GM12892 (cell line): ENCODE results near the gene CFLAR.
"Not testable (repeated sequence)": the region's sequence is repeated elsewhere in the genome, so short reads cannot be mapped to it uniquely, and the experiment has no call there.

Experiments used
- DNase-seq: peaks from one replicate; pipeline ENCODE4 v3.0.0; 2011; ENCODE audit not compliant: insufficient read length
- FAIRE-seq: peaks from 2 replicates; lab custom pipeline; 2011; peaks lifted over from hg19 to GRCh38; lab: Jason Lieb, UNC
- POLR2A ChIP-seq: IDR thresholded peaks from 2 replicates; pipeline ENCODE4 v1.6.1; 2011; ENCODE audit warnings: low read depth, low read length, control low read depth
- POLR2AphosphoS5 ChIP-seq: IDR thresholded peaks from 2 replicates; pipeline ENCODE4 v1.6.1; 2011; ENCODE audit warnings: low read depth, low read length, control low read depth
- TAF1 ChIP-seq: IDR thresholded peaks from 2 replicates; pipeline ENCODE4 v1.6.1; 2011; ENCODE audit warnings: low read depth, mild to moderate bottlenecking, control low read depth, low read length, borderline replicate concordance

The CFLAR gene

GRCh38 chr2:201171259-201171814, 55.4 kb downstream of the CFLAR start:
- DNase-seq: no peak
- FAIRE-seq: no peak
- TF ChIP-seq POLR2A (peak; percentile 36; the same call in 1 of the 2 replicates), POLR2AphosphoS5 (no peak)

GRCh38 chr2:201172279-201172678, 56.3 kb downstream of the CFLAR start:
- DNase-seq: no peak
- no peak for TF ChIP-seq TAF1
- TF ChIP-seq POLR2AphosphoS5: no peak
- no peak for TF ChIP-seq POLR2A
- FAIRE-seq: no peak

- DNase-seq (no peak), FAIRE-seq (no peak)
- no peak for TF ChIP-seq POLR2AphosphoS5
- no peak for TF ChIP-seq POLR2A
- no peak for TF ChIP-seq TAF1
These were observed 58.7 kb downstream of the CFLAR start for GRCh38 chr2:201174687-201175086.

GRCh38 chr2:201176081-201176481, 60.1 kb downstream of the CFLAR start:
- FAIRE-seq (no peak), DNase-seq (no peak)
- TF ChIP-seq TAF1 (no peak), POLR2AphosphoS5 (no peak), POLR2A (no peak)

GRCh38 chr2:201180010-201180409, 64.0 kb downstream of the CFLAR start:
- DNase-seq (no peak), FAIRE-seq (no peak)
- TF ChIP-seq TAF1 (no peak), POLR2AphosphoS5 (no peak), POLR2A (no peak)

- FAIRE-seq (peak; percentile 17), DNase-seq (no peak)
- no peak for TF ChIP-seq POLR2A
- no peak for TF ChIP-seq POLR2AphosphoS5
- no peak for TF ChIP-seq TAF1
These were observed 66.8 kb downstream of the CFLAR start, which contains the start of gene CASP10 for GRCh38 chr2:201182650-201183364. CASP10 (plus strand) TSS chr2:201183141; CDS start chr2:201185778, 2,637 bp downstream.

GRCh38 chr2:201183365-201183727, 67.4 kb downstream of the CFLAR start:
- FAIRE-seq (no peak), DNase-seq (no peak)
- no peak for TF ChIP-seq POLR2A
- TF ChIP-seq TAF1: no peak
- no peak for TF ChIP-seq POLR2AphosphoS5

GRCh38 chr2:201183835-201184234, 67.9 kb downstream of the CFLAR start:
- FAIRE-seq, DNase-seq: not testable (repeated sequence)

GRCh38 chr2:201184248-201184647, 68.3 kb downstream of the CFLAR start:
- not testable (repeated sequence) for FAIRE-seq, DNase-seq

GRCh38 chr2:201185863-201186262, 69.9 kb downstream of the CFLAR start:
- DNase-seq: no peak
- no peak for FAIRE-seq
- TF ChIP-seq POLR2AphosphoS5 (no peak), POLR2A (no peak), TAF1 (no peak)

GRCh38 chr2:201186982-201187381, 71.0 kb downstream of the CFLAR start:
- DNase-seq: no peak
- TF ChIP-seq POLR2A (no peak), POLR2AphosphoS5 (no peak), TAF1 (no peak)
- FAIRE-seq: no peak

- FAIRE-seq (no peak), DNase-seq (no peak)
- TF ChIP-seq POLR2A (no peak), TAF1 (no peak), POLR2AphosphoS5 (no peak)
These were observed 72.5 kb downstream of the CFLAR start for GRCh38 chr2:201188449-201188848.
